Stimulated activated CD4-positive, alpha-beta T cell treated with anti-CD3 and anti-CD28 coated beads, Interleukin-15, amount 100 ng/mL, for 48 hours (primary cell): ENCODE data around the gene SURF2.

ENCODE experiments used
- DNase-seq, 2 donors: peaks; one replicate each; pipeline ENCODE4 v3.0.0-alpha.2; 2020; ENCODE audit warnings: low read depth in 2 of 2

Gene SURF2

GRCh38 chr9:133354766-133355165, 1.6 kb upstream of the SURF2 start:
- DNase-seq: no peak

DNA sequence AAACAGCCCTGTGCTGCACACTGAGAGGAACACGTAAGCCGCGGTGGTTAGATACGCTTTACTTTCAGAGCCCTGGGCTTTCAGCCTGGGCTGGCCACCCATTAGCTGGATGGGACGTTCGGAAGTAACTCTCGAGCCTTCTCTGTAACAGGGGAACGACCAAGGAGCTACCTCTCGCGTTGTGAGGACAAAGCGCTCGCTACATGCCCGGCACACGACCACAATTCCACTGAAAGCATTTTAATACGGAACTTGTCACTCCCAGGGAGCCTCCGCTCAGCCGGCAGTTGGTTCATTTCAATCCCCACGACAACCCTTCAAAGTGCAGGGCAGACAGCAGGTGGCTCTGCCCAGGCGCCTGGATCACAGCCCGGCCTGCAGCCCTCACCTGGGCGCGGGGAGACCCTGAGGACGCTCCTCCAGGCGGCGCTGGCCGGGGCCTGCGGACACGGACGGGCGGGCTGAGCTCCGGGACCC, 431 bp upstream of the SURF2 start:
- no peak for DNase-seq

GRCh38 chr9:133357656-133358055, 1.3 kb downstream of the SURF2 start:
- no peak for DNase-seq

GRCh38 chr9:133359399-133360175, 3.2 kb downstream of the SURF2 start:
- no peak for DNase-seq

DNA sequence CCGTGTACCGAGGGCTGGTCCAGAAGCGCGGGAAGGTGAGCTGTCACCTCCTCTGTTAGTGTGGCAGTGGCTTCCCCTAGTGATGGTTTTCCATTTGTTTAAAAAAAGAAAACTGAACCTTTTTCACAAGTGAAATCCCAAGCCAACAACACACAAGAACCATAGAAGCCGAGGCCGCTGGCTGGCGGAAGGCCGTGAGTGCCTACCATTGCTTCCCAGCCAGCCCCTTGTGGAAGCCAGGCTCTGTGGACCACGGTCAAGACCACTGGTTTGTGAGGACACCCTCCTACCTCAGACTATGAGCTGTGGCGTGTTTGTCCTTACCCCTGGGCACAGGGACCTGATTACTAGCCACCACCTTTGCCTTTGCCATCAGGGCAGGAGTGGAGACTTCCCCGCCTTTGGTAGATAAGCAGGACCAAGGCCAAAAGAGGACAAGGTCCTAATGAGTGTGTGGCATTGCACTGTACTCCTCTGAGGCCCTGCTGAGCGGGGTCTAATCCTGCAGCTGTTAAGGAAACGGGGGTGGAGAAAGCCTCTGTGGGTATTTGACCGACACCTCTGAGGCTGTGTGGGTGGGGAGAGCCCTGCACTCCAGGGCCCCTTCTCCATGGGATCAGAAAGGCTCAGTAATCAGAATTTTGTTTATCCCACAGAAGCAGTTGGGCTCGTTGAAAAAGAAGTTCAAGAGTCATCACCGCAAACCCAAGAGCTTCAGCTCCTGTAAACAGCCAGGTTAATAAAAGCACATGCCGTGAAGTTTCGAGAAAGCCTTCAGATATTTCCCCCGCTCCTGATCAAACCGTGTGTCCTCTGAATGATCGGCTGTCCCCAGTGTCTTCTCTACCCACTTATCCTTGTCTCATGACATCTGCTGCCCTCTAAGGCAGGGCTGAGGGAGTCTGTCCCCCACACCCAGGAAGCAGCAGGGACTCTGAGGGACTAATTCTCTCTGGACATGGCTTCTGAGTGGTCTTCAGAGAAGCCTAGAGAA, 4.3 kb downstream of the SURF2 start:
- no peak for DNase-seq

GRCh38 chr9:133361507-133362092, 5.2 kb downstream of the SURF2 start:
- DNase-seq: no peak

DNA sequence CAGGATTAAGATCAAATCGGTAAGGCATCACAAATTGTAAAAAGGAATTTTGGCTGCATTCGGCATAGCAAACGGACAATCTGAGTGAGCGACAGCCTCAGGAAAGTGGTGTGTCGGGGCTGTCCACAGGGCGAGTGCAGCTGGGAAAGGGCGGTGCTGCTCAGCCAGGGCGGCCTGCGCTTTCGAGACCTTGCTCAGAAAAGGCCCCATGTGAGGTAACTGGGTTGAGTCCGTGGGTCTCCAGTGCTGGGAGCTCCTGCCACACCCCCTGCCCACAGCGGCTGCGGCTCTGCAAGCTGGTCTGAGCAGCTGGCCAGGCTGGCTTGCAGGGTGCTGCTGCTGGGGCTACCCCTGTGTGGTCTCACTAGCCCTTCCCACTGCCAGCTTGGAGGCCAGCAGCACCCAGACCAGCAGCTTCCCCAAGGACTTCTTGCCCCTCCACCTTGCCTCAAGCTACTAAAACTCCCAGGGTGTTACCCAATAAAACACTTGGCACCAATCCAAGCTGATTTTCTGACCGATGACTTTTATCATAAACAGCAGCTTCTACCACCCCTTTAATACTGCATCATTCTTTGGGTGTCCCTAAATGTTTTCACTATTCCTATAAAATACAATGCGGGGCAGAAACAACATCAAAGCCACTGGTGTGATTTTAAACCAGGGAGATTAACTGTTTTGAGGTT, 6.2 kb downstream of the SURF2 start:
- DNase-seq: no peak

DNA sequence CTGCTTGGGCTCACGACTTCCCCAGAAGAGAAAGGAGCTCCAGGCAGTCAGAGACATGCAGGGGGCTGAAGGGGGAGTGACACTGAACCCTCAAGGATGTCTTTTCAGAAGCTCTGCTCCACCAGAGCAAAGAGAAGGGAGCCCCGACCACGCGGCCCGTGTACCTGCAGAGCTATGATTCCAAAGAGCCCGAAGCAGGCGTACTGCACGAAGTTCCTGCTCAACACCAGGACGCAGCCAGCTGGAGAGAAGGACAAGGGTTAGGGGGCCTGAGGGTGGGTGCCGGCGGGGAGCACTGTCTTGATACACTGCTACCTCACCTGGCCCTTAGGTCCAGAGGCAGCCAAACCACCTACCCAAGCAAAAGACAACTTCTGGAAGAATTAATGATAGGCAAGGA, 10.1 kb downstream of the SURF2 start:
- DNase-seq: no peak

GRCh38 chr9:133367221-133367620, 10.9 kb downstream of the SURF2 start:
- no peak for DNase-seq

DNA sequence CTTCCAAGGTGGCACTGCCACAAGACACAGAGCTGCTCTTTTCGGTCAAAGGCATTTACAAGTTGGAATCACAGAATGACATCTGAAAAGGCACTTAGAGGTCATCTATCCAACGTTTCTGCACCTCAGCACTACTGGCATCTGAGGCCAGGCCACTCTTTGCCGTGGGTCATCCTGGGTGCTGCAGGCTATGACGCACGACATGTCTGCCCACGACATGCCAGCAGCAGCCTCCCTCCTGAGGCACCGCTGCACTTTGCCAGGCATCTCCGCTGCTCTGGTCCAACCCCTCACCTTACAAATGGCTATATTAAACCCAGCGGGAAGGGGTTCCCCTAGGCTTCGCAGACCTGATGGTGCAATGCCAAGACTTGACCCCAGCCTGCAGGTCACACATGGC, 11.4 kb downstream of the SURF2 start:
- DNase-seq: no peak

DNA sequence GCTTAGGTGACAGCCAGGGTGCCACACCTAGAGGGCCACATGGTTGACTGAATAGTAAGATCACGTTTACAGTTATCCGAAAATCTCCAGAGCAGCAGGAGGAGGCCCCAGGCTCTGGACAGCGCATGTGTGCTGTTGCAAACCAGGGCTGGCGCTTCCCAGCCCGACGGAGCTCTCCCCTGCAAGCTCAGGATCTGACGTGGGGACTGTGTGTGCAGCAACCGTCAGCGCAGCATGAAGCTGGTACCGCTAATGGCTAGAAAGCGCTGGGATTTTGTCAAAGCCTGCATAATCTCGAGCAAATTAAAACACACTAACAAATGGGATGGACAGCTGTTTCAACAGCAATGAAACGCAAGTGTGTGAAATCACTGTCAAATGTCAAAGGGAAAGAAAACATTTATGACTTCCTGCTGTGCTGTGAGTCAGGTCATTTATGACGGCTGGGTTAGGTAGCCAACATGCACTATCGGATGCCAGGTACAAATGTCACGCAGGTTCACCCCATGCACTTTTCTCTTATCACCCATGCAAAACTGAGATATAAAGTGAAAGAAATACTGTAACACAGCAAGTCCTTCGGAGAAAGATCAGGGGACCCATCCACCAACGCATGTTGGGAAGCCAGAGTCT, 12.0 kb downstream of the SURF2 start:
- DNase-seq: no peak

GRCh38 chr9:133369422-133369821, 13.1 kb downstream of the SURF2 start:
- DNase-seq: no peak

DNA sequence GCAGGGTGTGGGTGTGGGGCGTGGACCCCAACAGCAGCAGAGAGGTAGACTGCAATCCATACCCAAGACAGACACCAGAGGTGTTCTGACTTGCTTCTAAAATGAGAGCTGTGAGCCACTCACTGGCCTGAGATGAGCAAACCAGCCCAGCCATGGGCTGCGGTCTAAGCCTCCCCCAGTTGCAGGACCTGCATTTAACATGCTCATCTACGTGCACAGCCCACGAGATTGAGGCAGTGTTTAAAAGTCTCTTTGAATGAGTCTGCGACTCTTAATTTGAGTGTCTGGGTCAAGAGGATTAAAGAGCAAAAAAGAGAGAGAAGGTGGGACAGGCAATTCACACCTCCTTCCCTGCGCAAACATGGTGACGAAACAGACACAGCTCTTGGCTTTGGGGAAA, 13.6 kb downstream of the SURF2 start:
- DNase-seq: peak in 1 of 2 donors; percentile 25

- DNase-seq: peak in 1 of 2 donors; percentile 30
Observed at GRCh38 chr9:133370685-133371084, 14.3 kb downstream of the SURF2 start.

DNA sequence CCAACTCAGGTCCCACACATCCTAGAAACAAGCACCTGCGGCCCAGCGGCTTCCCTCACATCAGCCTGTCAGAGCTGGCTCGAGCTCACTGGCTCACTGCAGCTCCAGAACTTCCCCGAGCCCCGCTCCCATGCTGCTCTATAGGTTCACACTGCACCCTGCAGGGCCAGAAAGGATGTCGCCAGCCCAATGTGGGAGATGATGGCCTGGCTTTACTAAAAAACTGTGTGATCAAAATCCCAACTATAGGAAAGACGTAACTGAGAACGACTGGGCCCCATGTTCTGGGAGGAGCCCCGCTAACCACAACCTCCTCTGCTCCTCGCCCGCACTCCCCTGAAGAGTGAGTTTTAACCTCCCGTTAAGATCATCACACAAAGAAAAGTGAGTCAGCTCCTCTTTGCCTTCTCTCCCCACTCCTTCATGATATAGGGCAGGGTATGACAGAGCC, 14.9 kb downstream of the SURF2 start:
- DNase-seq: peak; percentile 73 to 78

GRCh38 chr9:133372144-133372543, 15.8 kb downstream of the SURF2 start:
- DNase-seq: no peak

GRCh38 chr9:133374612-133375115, 18.3 kb downstream of the SURF2 start:
- no peak for DNase-seq

- DNase-seq: no peak
Observed at GRCh38 chr9:133375116-133375723, 18.9 kb downstream of the SURF2 start.

GRCh38 chr9:133375724-133376654, 19.6 kb downstream of the SURF2 start, which contains the start of the genes STKLD1 and SURF4:
STKLD1 (plus strand) TSS chr9:133376366; CDS start chr9:133376474, 108 bp downstream.
SURF4 (minus strand) TSS chr9:133376060; CDS start chr9:133375969, 91 bp downstream.
- peak; percentile 89 to 93 for DNase-seq
